NCI-H2029 treated with DMSO at 0.1 percent for 48 hours (cell line): ENCODE results near the gene RGMA.
"Not testable (repeated sequence)": the region's sequence is repeated elsewhere in the genome, so short reads cannot be mapped to it uniquely, and the experiment has no call there.

Experiments used
- DNase-seq: peaks from one replicate; lab custom pipeline; 2025; lab: John Stamatoyannopoulos, UW

Gene RGMA

DNA sequence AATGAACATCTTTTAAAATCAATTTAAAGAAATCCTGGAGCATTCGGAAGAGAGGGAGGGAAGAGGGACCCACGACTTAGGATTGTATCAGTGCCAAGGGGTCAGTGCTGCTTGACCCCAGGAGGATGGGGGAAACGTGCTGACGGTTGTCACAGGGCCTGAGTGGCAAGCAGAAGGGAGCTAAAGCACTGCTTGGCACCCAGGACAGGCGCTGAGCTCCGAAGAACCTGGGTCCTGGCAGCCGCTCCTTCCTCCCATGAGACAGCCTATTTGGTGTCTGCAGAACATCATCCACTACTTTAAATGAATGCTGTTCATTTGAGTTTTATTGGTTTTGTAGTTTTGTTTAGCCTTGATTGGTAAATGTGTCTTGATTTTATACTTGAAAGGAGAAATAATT is 54.5 kb downstream of the RGMA start:
- DNase-seq: no peak

DNA sequence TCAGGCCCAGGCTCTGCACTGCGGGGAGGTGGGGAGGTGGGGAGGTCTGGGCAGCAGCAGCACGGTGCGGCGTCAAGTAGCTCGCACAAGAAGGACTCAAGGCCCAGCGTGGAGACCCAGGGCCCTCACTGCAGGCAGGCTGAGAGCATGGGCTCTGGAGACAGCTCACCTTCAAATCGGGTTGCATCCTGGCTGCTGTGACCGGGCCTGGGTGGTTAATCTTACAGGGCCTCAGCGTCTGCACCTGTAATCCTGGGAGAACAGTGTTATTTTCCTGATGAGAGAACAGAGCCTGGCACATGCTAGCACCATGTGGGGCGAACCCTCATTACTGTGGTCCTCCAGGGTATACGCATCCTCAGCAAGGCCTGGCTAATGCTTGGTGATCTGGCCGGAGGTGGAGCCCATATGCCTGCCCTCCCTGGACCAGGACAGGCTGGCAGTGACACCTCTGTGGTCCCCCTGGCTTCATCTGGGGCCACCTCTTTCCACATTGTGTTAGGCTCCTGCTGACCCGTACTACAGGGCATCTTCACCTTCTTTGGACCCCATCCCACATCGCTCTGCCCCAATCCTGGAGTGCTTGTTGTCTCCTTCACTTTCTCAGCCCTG is 55.5 kb downstream of the RGMA start:
- DNase-seq: no peak

DNA sequence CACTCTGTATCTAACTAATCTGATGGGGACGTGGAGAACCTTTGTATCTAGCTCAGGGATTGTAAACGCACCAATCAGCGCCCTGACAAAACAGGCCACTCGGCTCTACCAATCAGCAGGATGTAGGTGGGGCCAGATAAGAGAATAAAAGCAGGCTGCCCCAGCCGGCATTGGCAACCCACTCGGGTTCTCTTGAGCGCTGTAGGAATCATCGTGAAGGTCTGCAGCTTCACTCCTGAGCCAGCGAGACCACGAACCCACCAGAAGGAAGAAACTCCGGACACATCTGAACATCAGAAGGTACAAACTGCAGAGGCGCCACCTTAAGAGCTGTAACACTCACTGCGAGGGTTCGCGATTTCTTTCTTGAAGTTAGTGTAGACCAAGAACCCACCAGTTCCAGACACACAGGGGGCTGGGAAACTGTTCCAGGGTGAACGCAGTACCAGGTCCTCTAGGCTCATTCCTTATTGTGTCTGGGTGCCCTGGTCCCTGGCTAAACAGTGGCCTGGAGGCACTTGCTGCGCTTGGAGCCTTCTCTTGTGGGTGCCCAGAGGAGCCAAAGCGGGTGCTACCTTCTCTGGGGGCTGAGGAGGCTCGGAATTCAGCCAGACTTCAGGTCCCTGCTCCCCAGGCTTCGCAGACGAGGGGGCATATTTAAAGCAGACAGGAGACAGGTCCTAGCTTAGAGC is 56.4 kb downstream of the RGMA start:
- not testable (repeated sequence) for DNase-seq

DNA sequence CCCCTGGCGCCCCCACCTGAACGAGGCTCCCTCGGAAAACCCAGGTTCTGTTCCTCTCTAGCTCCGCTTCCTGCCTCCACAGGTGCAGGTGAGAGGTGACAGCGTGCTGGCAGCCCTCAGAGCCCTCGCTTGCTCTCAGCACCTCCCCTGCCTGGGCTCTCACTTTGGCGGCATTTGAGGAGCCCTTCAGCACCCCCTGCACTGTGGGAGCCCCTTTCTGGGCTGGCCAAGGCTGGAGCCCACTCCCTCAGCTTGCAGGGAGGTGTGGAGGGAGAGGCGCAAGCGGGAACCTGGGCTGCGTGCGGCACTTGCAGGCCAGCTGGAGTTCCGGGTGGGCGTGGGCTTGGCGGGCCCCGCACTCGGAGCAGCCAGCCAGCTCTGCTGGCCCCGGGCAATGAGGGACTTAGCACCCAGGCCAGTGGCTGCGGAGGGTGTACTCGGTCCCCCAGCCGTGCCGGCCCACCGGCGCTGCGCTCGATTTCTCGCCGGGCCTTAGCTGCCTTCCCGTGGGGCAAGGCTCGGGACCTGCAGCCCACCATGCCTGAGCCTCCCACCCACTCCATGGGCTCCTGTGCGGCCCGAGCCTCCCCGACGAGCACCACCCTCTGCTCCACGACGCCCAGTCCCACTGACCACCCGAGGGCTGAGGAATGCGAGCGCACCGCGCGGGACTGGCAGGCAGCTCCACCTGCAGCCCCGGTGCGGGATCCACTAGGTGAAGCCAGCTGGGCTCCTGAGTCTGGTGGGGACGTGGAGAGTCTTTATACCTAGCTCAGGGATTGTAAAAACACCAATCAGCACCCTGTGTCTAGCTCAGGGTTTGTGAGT is 57.2 kb downstream of the RGMA start:
- not testable (repeated sequence) for DNase-seq

DNA sequence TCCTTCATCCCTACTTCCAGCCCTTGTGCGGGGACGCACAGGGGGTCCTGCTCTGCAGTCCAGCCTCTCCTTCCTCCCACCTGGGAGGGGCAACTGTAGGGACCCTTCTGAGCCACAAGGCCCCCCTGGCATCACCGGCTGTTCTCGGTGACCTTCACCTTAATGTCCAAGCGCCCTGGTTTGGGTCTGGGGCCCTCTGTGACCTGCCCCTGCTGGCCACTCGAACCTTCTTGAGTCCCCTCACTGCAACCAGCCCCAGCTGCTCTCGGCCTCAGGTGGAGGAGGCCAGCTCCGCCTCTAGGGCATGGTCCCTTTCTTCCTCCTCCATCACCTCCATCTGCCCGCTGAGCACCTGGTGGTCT is 57.9 kb downstream of the RGMA start:
- no peak for DNase-seq

DNA sequence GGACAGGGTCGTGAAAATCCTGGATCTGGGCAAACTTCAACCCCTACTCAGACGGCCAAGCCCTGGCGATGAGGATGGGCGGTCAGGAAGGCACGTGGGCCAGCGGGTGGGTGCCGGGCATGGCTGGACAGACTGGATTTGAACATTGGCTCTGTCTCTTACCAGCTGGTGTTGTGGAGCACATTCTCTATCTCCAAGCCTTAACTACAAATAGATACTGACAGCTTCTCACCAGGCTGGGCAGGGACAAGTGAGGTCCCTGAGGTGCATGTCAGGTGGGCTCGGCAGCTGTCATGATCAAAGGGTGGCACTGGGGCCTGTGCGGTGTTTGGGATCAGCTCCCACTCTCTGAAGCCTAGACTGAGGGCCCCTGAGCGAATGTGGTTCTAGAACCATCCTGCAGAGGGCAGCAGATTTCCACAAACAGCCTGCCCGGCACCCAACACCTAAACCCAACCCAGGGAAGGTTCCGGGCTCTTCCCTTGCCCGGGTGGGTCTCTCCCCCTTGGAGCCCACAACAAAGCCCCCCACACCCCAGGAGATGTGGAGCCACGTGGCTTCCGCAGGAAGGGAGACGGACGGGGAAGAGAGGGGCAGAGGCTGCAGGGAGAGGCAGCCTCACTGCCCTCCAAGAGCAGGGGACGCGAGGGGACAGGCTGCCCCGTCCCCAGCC is 58.4 kb downstream of the RGMA start:
- peak; percentile 19 for DNase-seq

DNA sequence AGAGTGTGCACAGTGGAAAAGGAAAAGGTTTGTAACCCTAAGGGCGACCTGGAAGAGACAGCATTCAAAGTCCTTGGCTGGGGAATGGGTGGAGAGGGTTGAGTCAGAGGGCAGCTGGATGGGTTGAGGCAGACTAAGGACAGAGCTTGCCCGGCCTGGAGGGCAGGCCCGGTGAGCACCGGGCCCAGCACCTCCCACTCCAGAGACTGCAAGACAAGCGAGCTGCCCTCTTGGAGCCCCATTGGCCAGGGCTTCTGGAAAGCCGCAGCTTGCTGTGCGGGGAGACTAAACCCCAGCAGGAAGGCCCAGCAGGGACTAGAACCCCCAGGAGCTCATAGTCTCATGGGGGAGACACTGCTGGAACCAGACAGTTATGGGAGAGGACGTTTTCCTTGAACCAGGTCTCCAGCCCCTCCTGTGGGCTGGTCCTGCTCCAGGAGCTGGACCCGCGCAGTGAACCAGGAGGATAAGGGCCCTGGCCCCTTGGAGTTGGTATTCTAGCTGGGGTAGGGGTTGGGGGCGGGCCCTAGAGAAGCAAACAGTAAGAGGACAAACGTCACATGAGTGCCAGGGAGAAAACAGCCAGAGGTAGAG is 59.1 kb downstream of the RGMA start:
- DNase-seq: no peak

DNA sequence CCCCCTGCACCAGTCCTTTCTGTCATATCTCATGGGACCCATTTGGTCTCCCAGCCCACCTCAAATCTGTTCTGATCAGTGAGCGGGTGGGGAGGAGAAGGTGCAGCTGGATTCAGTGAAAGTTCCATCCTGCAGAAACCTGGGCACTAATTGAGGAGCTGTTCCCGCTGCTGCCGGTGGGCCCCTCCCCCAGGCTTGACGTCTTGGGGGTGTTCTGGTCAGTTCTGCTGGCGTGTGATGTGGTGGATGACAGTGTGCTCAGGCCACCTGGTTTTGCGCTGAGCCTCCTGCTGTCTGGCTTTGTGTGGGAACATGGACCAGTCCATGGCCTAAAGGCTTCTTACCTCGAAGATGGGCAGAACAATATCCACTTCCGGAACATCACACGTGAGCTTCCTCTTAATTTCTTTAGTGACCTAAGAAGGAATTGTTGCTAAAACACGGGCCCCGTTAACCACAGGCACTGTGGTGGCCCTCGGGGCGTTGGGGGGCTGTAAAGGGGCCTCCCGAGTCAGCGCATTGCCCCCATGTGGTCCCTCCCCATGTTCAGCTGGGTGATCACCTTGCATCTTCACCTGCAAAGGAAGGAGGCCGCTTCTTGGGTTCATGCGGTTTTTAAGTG is 59.7 kb downstream of the RGMA start:
- DNase-seq: no peak

DNA sequence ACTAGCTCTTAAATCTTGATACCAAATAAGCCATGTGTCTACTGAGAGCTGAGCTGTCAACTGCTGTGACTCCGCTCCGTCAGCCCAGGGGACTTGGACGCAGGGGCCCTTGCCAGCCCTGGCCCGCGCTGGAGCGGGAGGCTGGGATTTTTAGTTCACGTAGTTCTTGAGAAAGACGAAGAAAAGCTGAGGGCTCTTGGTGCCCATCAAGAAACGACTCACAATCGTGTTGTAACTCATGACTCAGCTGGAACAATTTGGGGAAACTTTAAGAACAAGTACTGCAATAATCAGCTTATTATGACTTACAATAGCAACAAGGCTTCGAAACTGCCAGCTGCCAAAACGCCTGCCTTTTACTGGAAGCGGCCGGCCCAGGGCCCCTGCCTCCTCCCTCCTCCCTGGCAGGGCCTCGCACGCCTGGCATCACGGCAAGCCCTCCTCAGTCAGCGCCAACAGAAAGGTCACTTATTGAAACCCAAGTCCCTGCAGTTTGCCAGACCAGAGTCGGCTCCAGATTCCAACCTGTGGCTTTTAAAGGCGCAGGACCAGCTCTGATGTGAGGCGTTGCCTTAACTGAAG is 60.3 kb downstream of the RGMA start:
- DNase-seq: no peak

DNA sequence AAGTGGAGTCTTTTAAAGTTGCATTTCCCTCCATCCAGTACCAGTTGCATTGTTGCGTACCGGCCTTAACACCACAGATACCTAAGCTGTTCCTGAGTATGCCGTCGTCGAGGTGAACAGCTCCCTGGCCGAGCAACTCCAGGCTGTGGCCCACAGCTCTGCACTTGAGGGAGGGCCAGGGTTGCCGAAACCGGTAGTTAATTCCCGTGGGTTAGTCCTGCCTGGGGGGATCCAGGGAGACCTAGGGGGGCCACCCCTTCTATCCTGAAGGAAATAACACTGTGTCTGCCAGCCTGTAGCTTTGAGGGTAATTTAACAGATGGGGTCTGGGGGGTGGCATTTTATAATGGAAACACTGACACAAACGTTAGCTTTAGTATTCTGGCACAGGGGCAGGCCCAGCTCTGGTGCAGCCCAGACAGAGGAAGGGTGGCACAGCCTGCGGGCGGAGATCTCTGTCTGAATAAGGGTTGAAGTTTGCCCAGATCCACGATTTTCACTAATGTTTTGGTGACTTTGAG is 60.8 kb downstream of the RGMA start:
- DNase-seq: no peak

DNA sequence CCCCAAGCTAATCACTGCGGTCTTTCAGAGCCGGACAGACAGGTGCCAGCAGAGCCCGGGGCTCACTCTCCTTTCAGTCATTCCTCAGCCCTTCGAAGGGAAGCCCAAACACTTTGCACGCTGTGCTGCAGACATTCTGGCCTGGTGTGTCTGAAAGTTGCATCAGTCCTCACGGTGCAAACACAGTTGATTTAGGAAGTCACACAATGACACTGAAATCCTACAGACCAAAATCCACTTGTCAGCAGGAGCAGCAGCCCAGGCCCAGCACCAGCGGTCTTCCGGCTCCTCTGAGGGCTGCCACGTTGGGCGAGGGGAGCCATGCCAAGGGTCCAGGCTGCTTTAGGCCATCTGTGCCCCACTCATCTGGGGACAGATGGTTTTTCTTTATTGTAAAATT is 61.6 kb downstream of the RGMA start:
- no peak for DNase-seq

DNA sequence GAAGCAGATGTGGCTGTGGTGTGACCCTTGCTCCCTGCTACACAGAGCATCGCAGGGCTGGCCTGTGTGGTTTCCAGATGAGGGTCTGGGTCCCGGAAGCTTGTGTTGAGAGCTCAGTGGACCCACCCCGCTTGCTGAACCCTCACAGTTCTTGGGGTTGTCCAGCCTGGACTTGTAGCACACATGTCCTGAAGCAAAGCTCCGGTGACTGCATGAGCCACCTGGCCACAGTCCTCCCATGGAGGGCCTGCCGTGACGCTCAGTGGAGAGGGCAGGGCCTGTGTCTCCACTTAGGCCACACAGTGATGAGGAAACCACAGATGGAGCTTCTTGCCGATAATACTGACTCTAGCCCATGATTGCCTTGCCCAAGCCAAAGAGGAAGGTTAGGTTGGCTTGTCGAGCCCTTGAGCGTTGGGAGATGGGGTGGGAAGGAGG is 62.6 kb downstream of the RGMA start:
- DNase-seq: no peak

DNA sequence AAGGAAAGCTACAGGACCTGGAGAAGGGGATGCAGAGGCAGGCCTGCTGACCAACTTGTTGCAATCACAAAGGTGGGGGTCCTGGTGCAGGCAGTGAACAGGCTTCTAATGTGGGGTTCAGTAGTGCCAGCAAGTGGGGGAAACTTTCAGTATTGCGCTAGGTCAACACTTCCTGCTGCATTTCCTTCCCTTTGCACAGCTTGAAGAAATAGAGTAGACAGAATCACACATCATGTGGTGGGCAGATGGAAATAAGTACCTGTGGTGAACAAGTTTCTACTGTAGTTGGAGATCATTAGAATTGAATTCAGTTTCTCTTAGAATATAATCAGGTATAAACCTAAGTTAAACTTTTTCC is 63.4 kb downstream of the RGMA start:
- DNase-seq: no peak

DNA sequence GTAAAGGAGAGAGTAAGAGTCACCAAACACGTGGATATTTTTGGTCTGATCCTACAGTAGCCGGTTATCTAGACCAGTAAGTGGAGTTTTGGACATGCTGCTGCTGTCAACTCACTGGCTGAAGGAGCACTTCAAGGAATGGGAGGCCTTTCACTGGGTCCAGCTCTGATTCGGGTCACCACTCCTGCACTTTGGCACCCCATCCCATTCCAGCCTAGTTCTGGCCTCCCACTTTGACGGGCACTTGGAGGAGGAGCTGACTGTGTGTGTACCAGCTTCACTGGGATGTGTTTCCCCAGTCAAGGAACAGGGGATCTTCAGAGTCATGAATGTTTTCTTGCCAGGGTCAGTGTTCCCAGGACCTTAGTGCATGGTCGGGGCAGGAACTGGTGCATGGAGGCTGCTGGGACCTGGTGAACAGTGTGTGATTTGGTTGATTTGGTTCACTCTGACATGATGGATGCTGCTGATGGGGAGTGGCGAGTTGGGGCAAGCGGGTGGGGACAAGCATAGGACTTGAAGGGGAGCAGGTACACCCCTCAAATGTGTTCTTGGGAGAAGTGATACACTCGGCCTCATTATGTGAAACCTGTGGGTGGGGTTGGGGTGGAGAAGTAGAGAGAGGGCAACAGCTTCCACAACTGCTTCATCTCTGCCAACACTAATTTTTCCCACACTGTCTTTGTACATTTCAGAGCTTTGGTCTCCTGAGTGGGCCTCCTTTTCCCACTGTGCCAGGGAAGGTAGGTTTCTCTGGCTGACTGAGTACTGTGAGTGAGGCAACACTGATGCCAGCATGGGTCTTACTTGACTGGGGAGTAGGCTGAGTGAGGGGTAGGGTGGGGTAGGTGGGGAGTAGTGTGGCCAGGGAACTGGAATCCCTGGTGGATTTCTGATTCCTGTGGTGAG is 64.0 kb downstream of the RGMA start:
- DNase-seq: no peak

DNA sequence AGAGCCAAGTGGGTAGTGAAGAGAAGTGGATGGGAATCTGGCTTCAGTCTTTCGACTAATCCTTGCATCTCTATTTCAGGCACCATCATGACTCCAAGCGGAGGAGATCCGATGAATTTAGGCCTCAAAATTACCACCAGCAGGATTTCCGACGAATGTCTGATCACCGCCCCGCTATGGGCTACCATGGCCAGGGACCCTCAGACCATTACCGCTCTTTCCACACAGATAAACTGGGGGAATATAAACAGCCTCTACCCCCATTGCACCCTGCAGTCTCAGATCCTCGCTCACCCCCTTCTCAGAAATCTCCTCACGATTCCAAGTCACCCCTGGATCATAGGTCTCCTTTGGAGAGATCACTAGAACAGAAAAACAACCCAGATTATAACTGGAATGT is 64.7 kb downstream of the RGMA start:
- no peak for DNase-seq

DNA sequence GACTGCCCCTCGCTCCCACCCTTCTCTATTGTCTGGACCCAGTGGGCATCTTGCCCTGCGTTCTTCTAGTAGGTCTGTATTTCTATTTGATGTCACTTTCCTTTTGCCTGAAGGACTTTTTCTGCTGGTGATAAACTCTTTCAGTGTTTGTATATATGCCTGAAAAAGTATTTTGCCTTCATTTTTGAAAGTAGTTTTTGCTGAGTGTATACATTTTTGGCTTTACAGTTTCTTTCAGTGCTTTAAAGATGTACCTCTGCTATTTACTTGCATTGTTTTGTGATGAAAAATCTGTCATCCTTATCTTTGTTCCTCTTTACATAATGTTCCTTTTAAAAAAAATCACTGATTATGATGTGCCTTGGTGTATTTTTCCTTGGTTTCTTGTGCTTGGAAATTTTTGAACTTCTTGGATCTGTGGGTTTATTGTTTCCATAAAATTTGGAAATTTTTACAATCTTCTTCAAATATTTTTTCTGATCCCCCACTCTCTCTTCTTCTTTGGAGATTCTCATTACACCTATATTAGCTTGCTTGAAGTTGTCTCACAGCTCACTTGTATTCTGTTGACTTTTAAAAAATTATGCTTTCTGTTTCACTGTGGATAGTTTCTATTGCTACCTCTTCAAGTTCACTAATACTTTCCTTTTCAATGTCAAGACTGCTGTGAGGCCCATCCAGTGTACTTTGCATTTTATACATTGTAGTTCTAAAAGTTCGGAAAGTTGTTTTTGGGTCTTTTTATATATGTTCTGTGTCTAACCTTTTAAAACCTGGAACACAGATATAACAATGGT is 67.8 kb downstream of the RGMA start:
- no peak for DNase-seq

DNA sequence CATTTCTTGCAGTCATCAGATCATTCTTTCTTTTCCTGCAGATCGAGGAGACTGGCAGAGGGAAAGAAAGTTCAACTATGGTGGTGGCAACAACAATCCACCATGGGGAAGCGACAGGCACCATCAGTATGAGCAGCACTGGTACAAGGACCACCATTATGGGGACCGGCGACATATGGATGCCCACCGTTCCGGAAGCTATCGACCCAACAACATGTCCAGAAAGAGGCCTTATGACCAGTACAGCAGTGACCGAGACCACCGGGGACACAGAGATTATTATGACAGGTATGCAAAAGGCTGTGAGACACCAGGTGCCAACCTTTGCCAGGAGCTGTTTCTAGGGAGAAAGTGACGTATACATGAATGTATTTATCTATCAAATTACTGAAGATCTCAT is 69.0 kb downstream of the RGMA start:
- DNase-seq: no peak

DNA sequence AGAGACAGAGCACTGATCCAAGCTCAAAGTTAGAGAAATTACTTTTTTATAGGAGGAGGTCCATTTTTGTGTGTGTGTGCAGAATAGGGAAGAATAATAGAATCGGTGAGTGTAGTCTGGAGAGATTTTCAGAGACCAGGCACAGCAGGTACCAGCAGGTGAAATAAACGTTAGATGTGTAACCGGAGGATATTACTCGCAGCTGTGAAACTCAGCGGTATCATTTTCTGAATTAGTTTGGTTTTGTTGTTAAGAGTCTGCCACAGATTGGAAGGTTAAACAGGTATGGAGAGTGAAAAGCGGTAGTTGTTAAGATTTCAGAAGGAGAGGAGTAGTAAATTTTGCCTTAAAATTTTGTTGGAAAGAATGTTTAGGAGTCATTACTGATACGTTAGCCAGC is 69.9 kb downstream of the RGMA start:
- no peak for DNase-seq

DNA sequence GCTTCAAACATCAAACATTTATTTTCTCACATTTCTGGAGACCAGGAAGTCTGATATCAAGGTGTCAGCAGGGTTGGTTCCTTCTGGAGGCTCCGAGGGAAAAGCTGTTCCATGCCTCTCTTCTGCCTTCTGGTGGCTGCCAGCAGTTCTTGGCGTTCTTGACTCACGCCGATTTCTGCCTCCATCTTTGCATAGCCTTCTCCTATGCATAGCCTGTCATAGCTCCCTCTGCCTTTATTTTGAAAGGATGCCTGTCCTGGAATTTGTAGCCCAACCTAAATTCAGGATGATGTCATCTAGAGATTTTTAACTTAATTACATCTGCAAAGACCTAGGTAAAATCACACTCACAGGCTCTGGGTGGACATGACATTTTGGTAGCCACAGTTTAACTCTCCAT is 70.4 kb downstream of the RGMA start:
- DNase-seq: no peak
